ENCODE results near the gene SLCO3A1. TPM values are rescaled to one million over a fixed set of nuclear protein-coding genes. Genes with fewer than 3 reads are reported as not detected.

Gene SLCO3A1
- total and polyA plus RNA-seq, 12 donors: 1.8 to 26.6 (median 17.2) TPM

- TF ChIP-seq, protein P1, sequence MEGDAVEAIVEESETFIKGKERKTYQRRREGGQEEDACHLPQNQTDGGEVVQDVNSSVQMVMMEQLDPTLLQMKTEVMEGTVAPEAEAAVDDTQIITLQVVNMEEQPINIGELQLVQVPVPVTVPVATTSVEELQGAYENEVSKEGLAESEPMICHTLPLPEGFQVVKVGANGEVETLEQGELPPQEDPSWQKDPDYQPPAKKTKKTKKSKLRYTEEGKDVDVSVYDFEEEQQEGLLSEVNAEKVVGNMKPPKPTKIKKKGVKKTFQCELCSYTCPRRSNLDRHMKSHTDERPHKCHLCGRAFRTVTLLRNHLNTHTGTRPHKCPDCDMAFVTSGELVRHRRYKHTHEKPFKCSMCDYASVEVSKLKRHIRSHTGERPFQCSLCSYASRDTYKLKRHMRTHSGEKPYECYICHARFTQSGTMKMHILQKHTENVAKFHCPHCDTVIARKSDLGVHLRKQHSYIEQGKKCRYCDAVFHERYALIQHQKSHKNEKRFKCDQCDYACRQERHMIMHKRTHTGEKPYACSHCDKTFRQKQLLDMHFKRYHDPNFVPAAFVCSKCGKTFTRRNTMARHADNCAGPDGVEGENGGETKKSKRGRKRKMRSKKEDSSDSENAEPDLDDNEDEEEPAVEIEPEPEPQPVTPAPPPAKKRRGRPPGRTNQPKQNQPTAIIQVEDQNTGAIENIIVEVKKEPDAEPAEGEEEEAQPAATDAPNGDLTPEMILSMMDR (IDR thresholded peaks at IDR 0.05): no peak
- TF ChIP-seq POLR2A (IDR thresholded peaks at IDR 0.05): no peak
- Histone ChIP-seq H3K36me3 (replicated peaks in 1 of 2) (no peaks in the 10 kb centered on the region), H3K4me3 (no peak overlapping the region), H3K4me1 (replicated peaks in 1 of 2) (peaks cover 0 to 3% of the 10 kb centered on the region in 2 donors), H3K27ac (no peak overlapping the region), H3K27me3 (no peaks in the 10 kb centered on the region), H3K9me3 (replicated peaks in 1 of 3) (no peaks in the 10 kb centered on the region)
- WGBS, 4 donors: 88 to 93% (median 88%) methylated on average over 9 of the region's 9 CpGs
- no peak for DNase-seq
- intact Hi-C loops (cut with DNase I): loop anchor here in 1 of 2 donors (10.0 kb wide), 1 partner anchor 53 kb away; no protein-coding TSS in a partner anchor
Measured at GRCh38 chr15:92101708-92102394, 248.3 kb downstream of the SLCO3A1 start.

DNA sequence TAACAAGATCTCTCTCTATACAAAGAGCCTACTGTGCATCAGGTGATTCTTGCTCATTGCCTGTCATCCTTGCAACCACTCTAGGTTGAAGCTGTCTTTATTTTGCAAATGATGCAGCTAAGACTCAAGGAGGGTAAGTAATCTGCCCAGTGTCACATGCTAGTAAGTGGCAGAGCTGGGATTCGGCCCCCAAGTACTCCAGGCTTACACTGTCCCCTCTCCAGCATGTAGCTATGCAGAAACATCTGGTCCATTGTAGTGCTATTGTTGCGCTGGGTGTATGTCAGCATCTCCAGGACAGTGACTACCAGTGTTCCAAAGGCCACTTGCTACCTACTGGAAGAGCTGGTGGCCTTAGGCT, 248.9 kb downstream of the SLCO3A1 start:
- Histone ChIP-seq H3K36me3 (replicated peaks in 1 of 2) (no peaks in the 10 kb centered on the region), H3K27ac (no peak overlapping the region), H3K4me3 (no peak overlapping the region), H3K27me3 (no peaks in the 10 kb centered on the region), H3K9me3 (replicated peaks in 1 of 3) (no peaks in the 10 kb centered on the region), H3K4me1 (replicated peaks in 1 of 2) (peaks cover 0 to 2% of the 10 kb centered on the region in 2 donors)
- TF ChIP-seq, protein P1 (IDR thresholded peaks at IDR 0.05): no peak
- no peak for TF ChIP-seq POLR2A (IDR thresholded peaks at IDR 0.05)
- WGBS, 4 donors: 89 to 100% (median 94%) methylated on average over 1 to 2 of the region's 2 CpGs
- DNase-seq: no peak
- intact Hi-C loops (cut with DNase I): loop anchor here in 1 of 2 donors (10.0 kb wide), 1 partner anchor 52 kb away; no protein-coding TSS in a partner anchor

- WGBS, 4 donors: 94 to 96% (median 95%) methylated on average over 16 of the region's 16 CpGs
- TF ChIP-seq POLR2A (IDR thresholded peaks at IDR 0.05): no peak
- TF ChIP-seq, protein P1 (IDR thresholded peaks at IDR 0.05): no peak
- intact Hi-C loops (cut with DNase I): loop anchor here in 1 of 2 donors (10.0 kb wide), 1 partner anchor 51 kb away; no protein-coding TSS in a partner anchor
- Histone ChIP-seq H3K9me3 (replicated peaks in 1 of 3) (no peaks in the 10 kb centered on the region), H3K27me3 (no peaks in the 10 kb centered on the region), H3K27ac (no peak overlapping the region), H3K4me3 (no peak overlapping the region), H3K36me3 (replicated peaks in 1 of 2) (no peaks in the 10 kb centered on the region), H3K4me1 (replicated peaks in 1 of 2) (no peaks in the 10 kb centered on the region)
- no peak for DNase-seq
Measured at GRCh38 chr15:92104072-92104471, 250.6 kb downstream of the SLCO3A1 start.

GRCh38 chr15:92105611-92106010, 252.1 kb downstream of the SLCO3A1 start:
- H3K4me1 ChIP-seq (replicated peaks in 1 of 2): no peaks in the 10 kb centered on the region
- no peak for DNase-seq
- intact Hi-C loops (cut with DNase I): loop anchor here in 1 of 2 donors (10.0 kb wide), 1 partner anchor 49 kb away; no protein-coding TSS in a partner anchor
- H3K36me3 ChIP-seq (replicated peaks in 1 of 2): no peaks in the 10 kb centered on the region
- no peak for TF ChIP-seq POLR2A (IDR thresholded peaks at IDR 0.05)
- TF ChIP-seq, protein P1 (IDR thresholded peaks at IDR 0.05): no peak
- H3K4me3 ChIP-seq: no peak overlapping the region
- H3K27ac ChIP-seq: no peak overlapping the region
- 89 to 94% (median 91%) methylated on average over 8 to 10 of the region's 10 CpGs for WGBS, 4 donors
- H3K9me3 ChIP-seq (replicated peaks in 1 of 3): no peaks in the 10 kb centered on the region
- no peaks in the 10 kb centered on the region for H3K27me3 ChIP-seq

Data from adrenal gland (tissue), 12 donors.